GM23338 (cell line): ENCODE results near the gene RCBTB2. TPM values are rescaled to one million over a fixed set of nuclear protein-coding genes. Genes with fewer than 3 reads are reported as not detected.

Source experiments
- ATAC-seq: fragments of 200-7000 bp; cut with Tn5 transposase; 3 replicates; pipeline ENCODE4 v1.9.1; 2020
- DNase-seq: peaks from one replicate; pipeline ENCODE4 v3.0.0-alpha.2; 2015; ENCODE audit warnings: low spot score
- H2AFZ ChIP-seq: fragments of 200-600 bp; sonication (generic); 2 replicates; pipeline ENCODE4 v1.8.0; 2016; ENCODE audit warnings: antibody characterized with exemption, mild to moderate bottlenecking, moderate library complexity
- H3F3A ChIP-seq: fragments of 200-600 bp; sonication (generic); replicated peaks from 2 replicates; pipeline ENCODE4 v1.8.0; 2017; ENCODE audit warnings: antibody characterized with exemption, mixed run types, low read depth
- H3K27ac ChIP-seq: fragments of 200-600 bp; sonication (generic); 2 replicates; pipeline ENCODE4 v1.6.1; 2016; ENCODE audit warnings: low read depth
- H3K27me3 ChIP-seq: fragments of 200-600 bp; sonication (generic); 2 replicates; pipeline ENCODE4 v1.8.0; 2016; ENCODE audit warnings: mild to moderate bottlenecking, mixed run types, moderate library complexity; ENCODE audit not compliant: insufficient read depth
- H3K36me3 ChIP-seq: fragments of 200-600 bp; sonication (generic); 2 replicates; pipeline ENCODE4 v1.8.0; 2016; ENCODE audit warnings: mild to moderate bottlenecking; ENCODE audit not compliant: insufficient read depth
- H3K4me1 ChIP-seq: fragments of 200-600 bp; sonication (generic); 2 replicates; pipeline ENCODE4 v1.8.0; 2016; ENCODE audit warnings: mild to moderate bottlenecking, moderate library complexity; ENCODE audit not compliant: insufficient read depth
- H3K4me2 ChIP-seq: fragments of 200-600 bp; sonication (generic); 2 replicates; pipeline ENCODE4 v1.7.1; 2017; ENCODE audit warnings: mixed run types
- H3K4me3 ChIP-seq: fragments of 200-600 bp; sonication (generic); 2 replicates; pipeline ENCODE4 v1.6.1; 2016; ENCODE audit warnings: mixed run types
- H3K79me2 ChIP-seq: fragments of 200-600 bp; sonication (generic); replicated peaks from 2 replicates; pipeline ENCODE4 v1.8.0; 2017; ENCODE audit warnings: mild to moderate bottlenecking; ENCODE audit not compliant: insufficient read depth
- H3K9me2 ChIP-seq: fragments of 200-600 bp; sonication (generic); 2 replicates; pipeline ENCODE4 v1.8.0; 2017; ENCODE audit not compliant: insufficient read depth
- H4K20me1 ChIP-seq: fragments of 200-600 bp; sonication (generic); replicated peaks from 2 replicates; pipeline ENCODE4 v1.8.0; 2017; ENCODE audit warnings: mild to moderate bottlenecking; ENCODE audit not compliant: insufficient read depth
- H3K27ac Mint-ChIP-seq: 2 replicates; pipeline ENCODE4 v1.8.0; 2020; ENCODE audit warnings: inconsistent platforms, mild to moderate bottlenecking, moderate library complexity, mixed read lengths
- H3K27me3 Mint-ChIP-seq: 3 replicates; pipeline ENCODE4 v1.8.0; 2022; ENCODE audit warnings: low read depth, mild to moderate bottlenecking, moderate library complexity, mixed read lengths, inconsistent platforms; ENCODE audit not compliant: insufficient read depth, poor library complexity
- H3K36me3 Mint-ChIP-seq: 3 replicates; pipeline ENCODE4 v1.8.0; 2021; ENCODE audit warnings: low read depth, mild to moderate bottlenecking, inconsistent platforms, moderate library complexity, mixed read lengths
- H3K4me1 Mint-ChIP-seq: 3 replicates; pipeline ENCODE4 v1.8.0; 2020; ENCODE audit warnings: mild to moderate bottlenecking, inconsistent platforms, mixed read lengths
- H3K4me3 Mint-ChIP-seq: 3 replicates; pipeline ENCODE4 v1.8.0; 2021; ENCODE audit warnings: moderate library complexity, mild to moderate bottlenecking, inconsistent platforms, mixed read lengths
- H3K9me3 Mint-ChIP-seq: 3 replicates; pipeline ENCODE4 v1.8.0; 2020; ENCODE audit warnings: moderate library complexity, mild to moderate bottlenecking, inconsistent platforms, mixed read lengths
- ETS1 ChIP-seq: IDR thresholded peaks from 2 replicates; pipeline ENCODE4 v1.6.1; 2016; ENCODE audit warnings: antibody characterized with exemption
- EZH2 ChIP-seq: fragments of 200-600 bp; sonication (generic); IDR thresholded peaks from one replicate; pipeline ENCODE4 v1.8.0; 2017; ENCODE audit warnings: antibody characterized with exemption, mild to moderate bottlenecking, low read depth; ENCODE audit not compliant: unreplicated experiment
- JUNB ChIP-seq: IDR thresholded peaks from one replicate; pipeline ENCODE4 v1.6.1; 2016; ENCODE audit warnings: antibody characterized with exemption; ENCODE audit not compliant: unreplicated experiment
- NANOG ChIP-seq: IDR thresholded peaks from 2 replicates; pipeline ENCODE4 v1.6.1; 2016; ENCODE audit warnings: antibody characterized with exemption, borderline replicate concordance
- POLR2AphosphoS5 ChIP-seq: IDR thresholded peaks from 2 replicates; pipeline ENCODE4 v1.6.1; 2016; ENCODE audit warnings: antibody characterized with exemption, low read depth
- STAT1 ChIP-seq: IDR thresholded peaks from one replicate; pipeline ENCODE4 v1.6.1; 2016; ENCODE audit warnings: antibody characterized with exemption; ENCODE audit not compliant: unreplicated experiment
- ZNF462 ChIP-seq: fragments of 250-450 bp; sonication (Bioruptor Pico); IDR thresholded peaks from 2 replicates; pipeline ENCODE4 v1.5.0; 2020; ENCODE audit warnings: mild to moderate bottlenecking, moderate library complexity
- polyA plus RNA-seq: library from polyadenylated mRNA; unstranded; fragments of >200 nt; fragmentation: Nextera tagmentation; extraction: Ambion mirVana; gene quantifications from 2 replicates; pipeline ENCODE4 v1.2.1, GENCODE V29; 2016
- total RNA-seq: library from RNA; depleted of rRNA; stranded (reverse); fragments of >200 nt; shearing (Covaris generic); gene quantifications from 2 replicates; pipeline ENCODE4 v1.2.3, GENCODE V29; 2014

Gene RCBTB2
- total and polyA plus RNA-seq, 2 experiments from 2014 or later: 8.1 to 20.8 TPM

GRCh38 chr13:48559638-48560320 is 26.9 kb upstream of the RCBTB2 start (continued):
- TF ChIP-seq ZNF462: no peak
- TF ChIP-seq JUNB: no peak
- TF ChIP-seq ETS1: no peak

- ATAC-seq (no peak), DNase-seq (no peak)
- no peaks in the 10 kb centered on the region for H4K20me1 ChIP-seq
- H3K4me3 ChIP-seq: no peak overlapping the region
- no peak overlapping the region for H3K4me2 ChIP-seq
- peaks cover 12% of the 10 kb centered on the region; the same call in 2 of the 3 replicates for H3K36me3 Mint-ChIP-seq
- no peaks in the 10 kb centered on the region for H3K9me2 ChIP-seq
- H3K27me3 Mint-ChIP-seq: no peaks in the 10 kb centered on the region
- H3K4me3 Mint-ChIP-seq: no peak overlapping the region
- H2AFZ ChIP-seq: no peak overlapping the region
- no peaks in the 10 kb centered on the region for H3K4me1 ChIP-seq
- H3K4me1 Mint-ChIP-seq: no peaks in the 10 kb centered on the region; the same call in 2 of the 3 replicates
- H3K9me3 Mint-ChIP-seq: peaks cover 37% of the 10 kb centered on the region
- no peaks in the 10 kb centered on the region for H3K79me2 ChIP-seq
- H3K36me3 ChIP-seq: peaks cover 2% of the 10 kb centered on the region; the same call in 1 of the 2 replicates
- H3K27ac Mint-ChIP-seq: no peak overlapping the region
- no peaks in the 10 kb centered on the region for H3K27me3 ChIP-seq
- H3F3A ChIP-seq: no peaks in the 10 kb centered on the region
- H3K27ac ChIP-seq: no peak overlapping the region
- TF ChIP-seq ZNF462: no peak
- TF ChIP-seq STAT1: no peak
- TF ChIP-seq POLR2AphosphoS5: no peak
- TF ChIP-seq NANOG: no peak
- TF ChIP-seq EZH2: no peak
Observed at GRCh38 chr13:48556817-48557216, 23.9 kb upstream of the RCBTB2 start.
